ENCODE results near the gene WDR31.
A peak's percentile ranks its signal among the peaks of the same experiment; 100 is the strongest.
"Not testable (repeated sequence)": the region's sequence is repeated elsewhere in the genome, so short reads cannot be mapped to it uniquely, and the experiment has no call there.

Gene WDR31

DNA sequence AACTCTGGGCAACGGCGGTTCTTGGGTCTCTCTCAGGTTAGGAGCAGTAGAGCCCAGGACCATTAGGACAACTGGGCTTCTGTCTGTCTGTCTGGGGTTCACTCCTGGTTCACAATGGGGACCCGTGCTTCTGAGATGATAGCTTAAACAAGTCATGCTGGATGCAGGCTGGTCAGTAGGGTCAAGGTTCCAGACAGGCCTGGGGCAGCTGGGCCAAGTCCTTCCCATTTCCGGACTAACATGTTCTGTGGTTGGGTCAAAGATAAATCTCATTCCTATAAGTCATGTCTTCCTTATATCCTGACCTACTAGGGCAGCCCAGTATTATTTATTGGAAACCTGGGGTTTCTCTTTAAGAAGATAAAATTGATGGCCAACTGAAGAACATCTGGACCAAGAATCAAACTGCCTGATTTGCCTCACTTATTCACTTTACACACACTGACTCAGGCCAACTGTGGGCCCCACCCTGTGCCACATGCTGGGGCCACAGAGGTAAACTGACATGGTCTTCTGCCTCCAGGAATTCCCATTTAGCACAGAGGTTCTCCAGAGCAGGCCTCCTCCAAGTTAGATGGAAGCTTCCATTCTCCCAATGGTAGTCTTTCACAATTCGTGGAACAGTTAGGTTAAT lies 28.4 kb upstream of the WDR31 start:
- no peak for DNase-seq

DNA sequence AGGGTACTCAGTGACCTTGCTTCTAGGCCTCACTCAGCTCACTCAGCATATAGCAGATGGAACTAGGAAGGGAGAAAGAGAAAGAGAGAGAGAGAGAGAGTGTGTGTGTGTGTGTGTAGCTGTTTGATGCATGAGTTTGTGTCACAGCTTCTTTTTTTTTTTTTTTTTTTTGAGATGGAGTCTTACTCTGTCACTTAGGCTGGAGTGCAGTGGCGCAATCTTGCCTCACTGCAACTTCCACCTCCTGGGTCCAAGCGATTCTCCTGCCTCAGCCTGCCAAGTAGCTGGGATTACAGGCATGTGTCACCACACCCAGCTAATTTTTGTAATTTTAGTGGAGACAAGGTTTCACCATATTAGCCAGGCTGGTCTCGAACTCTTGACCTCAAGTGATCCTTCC lies 25.6 kb upstream of the WDR31 start:
- DNase-seq: not testable (repeated sequence)

DNA sequence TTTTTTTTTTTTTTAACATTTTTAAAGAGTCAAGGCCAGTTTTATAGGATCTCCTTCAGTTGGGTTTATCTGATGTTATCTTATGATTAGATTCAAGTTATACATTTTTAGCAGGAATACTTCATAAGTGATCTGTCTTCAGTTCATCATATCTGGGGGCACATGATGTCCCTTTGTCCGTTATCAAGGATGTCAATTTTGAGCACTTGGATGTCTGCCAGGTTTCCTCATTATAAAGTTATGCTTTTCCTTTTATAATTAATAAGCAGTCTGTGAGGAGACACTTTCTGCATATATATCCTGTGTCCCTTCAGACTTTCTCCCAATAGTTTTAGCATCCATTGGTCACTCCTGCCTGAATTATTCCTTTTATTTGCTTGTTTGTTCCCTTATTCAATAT lies 24.9 kb upstream of the WDR31 start:
- no peak for DNase-seq

DNA sequence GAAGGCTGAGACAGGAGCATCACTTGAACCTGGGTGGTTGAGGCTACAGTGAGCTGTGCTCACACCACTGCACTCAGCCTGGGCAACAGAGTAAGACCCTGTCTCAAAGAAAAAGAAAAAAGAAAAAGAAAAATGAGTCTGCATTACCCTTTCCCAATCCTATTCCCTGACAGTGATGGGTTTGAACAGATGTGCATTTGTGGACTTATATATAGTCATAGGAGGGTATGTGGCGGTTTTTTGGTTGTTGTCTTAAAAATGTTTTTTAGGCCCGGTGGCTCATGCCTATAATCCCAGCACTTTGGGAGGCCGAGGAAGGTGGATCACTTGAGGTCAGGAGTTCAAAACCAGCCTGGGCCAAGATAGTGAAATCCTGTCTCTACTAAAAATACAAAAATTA lies 23.3 kb upstream of the WDR31 start:
- DNase-seq: no peak

DNA sequence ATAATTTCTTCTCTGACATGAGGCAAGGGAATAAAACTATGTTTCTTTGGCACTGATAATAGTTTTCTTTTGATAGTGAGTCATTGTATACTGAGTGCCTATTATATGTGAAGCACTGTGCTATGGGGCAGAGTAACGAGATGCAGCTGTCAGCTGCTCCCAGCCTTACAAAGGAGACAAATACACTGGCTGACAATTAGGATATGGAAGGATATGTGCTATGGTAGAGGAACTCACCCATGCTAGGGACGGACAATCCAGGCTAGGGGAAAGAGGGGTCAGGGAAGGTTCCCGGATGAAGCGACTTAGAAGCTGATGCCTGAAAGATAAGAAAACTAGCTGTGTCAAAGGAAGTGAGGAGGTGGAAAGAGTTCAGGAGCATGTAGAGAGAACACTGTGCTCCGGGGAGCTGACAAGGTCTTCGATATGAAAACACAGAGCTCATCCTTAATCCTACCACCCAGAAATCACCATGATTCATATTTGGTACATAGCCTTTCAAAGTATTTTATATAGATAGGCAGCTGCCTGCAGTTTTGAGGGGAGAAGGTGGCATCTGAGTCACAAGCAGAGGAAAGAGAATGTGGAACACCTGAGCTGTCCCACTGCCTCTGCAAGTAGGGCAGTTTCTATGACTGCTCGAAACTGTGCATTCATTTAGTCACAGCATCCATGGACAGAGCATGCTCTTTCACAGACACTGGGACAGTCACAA lies 21.4 kb upstream of the WDR31 start:
- DNase-seq: no peak

- no peak for DNase-seq
Observed at GRCh38 chr9:113360242-113360842, 20.3 kb upstream of the WDR31 start.

- DNase-seq: no peak
Observed at GRCh38 chr9:113359385-113359784, 19.3 kb upstream of the WDR31 start.

GRCh38 chr9:113356686-113357292 lies 16.7 kb upstream of the WDR31 start:
- no peak for DNase-seq

- no peak for DNase-seq
Observed at GRCh38 chr9:113355040-113355596, 15.0 kb upstream of the WDR31 start.

GRCh38 chr9:113352411-113352810 lies 12.3 kb upstream of the WDR31 start:
- DNase-seq: no peak

DNA sequence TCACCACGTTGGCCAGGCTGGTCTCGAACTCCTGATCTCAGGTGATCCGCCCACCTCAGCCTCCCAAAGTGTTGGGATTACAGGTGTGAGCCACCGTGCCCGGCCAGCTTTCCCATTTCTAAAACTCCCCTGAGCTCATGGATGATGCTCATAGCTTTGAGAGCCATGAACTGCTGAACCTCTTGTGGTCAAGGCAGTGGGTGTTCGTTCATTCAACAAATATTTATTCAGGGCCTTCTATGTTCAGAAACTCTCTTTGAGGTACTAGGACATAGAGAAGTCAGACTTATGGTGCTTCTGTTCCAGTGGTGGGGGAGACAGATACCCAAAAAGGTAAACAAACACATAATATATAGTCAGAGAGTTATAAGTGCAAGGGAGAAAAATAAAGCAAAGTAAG lies 11.9 kb upstream of the WDR31 start:
- no peak for DNase-seq

- no peak for DNase-seq
Observed at GRCh38 chr9:113350937-113351336, 10.9 kb upstream of the WDR31 start.

DNA sequence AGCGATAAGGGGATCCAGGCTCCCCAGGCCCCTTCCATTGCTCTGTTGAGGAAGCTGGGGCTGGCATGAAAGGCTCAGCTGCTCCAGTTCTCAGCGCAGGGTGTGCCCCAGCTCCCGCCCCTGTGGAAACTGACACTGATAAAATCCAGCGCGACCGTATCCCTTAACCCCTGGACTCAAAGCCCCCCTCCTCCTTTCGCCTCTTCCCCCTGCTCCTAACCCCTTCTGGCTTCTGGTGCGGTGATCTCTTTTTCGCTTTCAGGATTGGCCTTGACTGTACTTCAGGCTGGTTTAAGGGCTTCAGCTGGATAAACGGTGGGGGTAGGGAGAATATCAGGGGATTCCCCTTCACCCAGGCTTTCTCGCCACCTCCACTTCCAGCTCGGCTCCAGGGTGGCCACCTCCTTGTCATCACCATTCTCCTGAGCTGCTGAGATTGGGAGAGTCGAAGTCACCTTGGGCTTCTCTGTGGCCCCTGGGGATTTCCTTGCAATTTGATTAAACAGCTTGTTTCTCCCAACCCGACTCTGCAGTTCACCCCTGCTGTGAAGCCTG lies 10.1 kb upstream of the WDR31 start:
- no peak for DNase-seq

DNA sequence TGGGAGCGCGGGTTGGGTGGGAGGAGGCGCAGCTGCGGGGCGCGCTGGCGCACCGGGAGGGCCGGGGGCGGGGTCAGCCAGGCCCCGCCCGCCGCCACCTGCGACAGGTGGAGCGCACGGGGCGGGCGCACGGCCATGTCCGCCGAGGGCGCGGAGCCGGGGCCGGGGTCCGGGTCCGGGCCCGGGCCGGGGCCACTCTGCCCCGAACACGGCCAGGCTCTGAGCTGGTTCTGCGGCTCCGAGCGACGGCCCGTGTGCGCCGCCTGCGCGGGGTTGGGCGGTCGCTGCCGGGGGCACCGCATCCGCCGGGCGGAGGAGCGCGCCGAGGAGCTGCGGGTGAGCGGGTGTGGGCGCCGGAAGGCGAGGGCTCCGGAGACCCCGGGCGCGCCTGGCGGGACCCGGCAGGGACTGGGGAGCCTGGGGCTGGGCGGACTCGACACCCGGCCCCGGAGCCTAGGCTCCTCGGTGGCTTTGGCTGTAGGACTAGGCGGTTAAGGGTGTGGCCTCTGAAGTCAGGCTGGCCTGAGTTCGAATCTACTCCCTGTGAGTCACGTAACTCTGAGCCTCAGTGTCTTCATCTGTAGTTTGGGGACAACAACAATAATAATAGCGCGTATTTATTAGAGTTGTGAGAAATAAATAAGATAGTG lies 9.5 kb upstream of the WDR31 start, which contains the start of gene BSPRY:
TSS of gene BSPRY (plus strand) at position 97 of the 650 bp plus-strand sequence. CDS start at position 136, 39 bp downstream.
- peak; percentile 27 for DNase-seq

- DNase-seq: peak; percentile 24
Observed at GRCh38 chr9:113349066-113349444, 9.0 kb upstream of the WDR31 start.

DNA sequence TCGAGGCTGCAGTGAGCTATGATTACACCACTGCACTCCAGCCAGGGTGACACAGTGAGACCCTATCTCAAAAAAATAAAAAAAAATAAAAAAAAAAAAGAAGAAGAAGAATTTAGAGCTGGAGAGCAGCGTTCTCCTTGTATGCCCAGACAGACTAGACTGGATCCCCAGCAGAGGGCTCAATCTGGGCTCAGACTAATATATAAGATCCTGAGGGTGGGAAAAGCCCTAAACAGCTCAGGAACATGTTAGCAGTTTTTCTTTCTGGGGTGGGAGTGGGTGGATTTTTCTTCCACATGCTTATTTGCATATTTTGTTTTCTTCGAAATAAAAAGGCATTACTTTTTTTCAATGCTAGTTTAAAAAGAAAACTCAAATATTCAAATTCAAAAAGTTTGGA lies 8.4 kb upstream of the WDR31 start:
- no peak for DNase-seq

DNA sequence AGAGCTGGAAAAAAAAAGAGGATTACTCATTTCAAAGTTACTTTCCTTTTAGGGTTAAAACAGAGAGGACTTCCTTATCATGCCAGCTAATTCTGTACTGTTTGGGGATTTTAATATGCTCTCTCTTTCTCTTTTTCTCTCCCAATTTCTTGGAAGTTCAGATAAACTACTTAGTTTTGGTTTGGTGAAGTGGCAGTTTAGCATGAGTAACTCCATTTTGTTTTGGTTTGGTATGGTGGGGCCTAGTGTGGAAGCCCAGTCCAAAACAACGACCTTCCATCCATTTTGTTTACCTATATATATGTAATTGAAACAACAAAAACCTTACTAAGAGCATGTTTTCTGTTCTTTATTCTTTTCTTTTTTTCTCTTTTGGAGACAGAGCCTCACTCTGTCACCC lies 5.6 kb upstream of the WDR31 start:
- DNase-seq: no peak

DNA sequence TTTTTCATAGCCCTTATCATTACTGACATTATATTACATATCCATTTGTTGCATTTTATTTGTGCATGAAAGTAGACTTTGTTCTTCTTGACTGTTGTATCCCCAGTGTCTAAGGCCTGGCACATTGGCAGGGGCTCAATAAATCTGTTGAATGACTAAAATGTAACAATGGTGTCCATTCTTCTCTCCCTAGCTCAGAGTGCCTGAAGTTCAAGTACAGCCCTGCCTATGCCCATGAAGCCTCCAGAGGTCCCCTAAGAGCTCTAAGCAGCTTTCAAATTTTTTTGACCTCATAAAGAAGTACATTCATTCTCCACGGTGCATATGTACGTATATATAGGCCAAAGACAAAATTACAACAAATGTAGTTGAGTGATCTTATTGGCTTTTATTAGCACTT lies 5.1 kb upstream of the WDR31 start:
- DNase-seq: no peak

DNA sequence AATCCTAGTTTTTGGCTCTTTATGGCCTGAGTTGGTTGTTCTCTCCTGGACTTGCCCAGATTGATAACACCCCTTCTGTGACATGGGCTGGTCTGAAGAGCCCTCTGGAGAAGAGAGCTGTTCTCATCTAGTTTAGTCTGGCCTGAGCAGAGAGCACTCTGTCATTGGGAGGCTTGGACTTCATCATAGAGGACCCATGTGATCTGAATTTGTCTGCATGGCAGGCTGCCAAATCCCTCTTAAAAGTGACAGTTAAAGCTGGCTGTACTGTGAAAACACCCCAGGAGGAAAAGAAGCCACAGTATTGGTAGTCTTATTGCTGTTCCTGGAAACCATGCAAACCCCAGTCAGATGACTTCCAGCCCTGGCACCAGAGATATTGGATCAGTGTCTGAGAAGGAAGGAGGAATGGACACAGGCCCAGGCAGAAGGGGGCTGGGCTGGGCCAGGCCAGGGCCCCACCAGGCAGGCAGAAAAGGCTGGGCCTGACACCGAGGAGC lies 3.7 kb upstream of the WDR31 start:
- DNase-seq: peak; percentile 57

DNA sequence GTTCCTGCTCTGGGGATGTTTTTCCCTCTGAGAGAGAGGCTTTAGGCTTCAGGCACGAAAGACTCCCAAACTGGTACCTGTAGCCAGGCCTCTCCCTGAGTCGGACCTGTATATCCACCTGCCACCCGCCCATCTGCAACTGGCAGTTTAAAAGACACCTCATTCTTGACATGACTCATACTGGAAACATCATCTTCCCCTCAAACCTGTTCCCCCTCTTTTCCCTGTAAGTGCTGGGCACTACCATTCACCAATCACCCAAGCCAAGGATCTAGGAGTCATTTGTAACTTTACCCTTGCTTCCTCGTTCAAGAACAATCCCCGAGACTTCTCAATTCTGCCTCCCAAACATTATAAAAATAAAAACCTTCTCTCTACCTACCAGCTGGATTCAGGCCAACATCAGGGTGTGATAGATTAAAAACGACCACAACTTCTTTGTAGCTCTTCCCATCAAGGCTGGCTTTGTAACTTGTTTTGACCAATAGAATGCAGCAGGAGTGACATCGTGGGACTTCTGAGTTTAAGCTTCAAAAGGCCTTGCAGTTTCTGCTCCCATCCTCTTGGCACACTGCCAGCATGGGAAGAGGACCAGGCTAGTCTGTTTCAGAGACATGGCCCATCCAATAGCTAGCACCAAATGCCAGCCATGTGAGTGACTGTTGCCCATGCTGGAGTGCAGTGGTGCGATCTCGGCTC lies 1.8 kb upstream of the WDR31 start:
- no peak for DNase-seq

DNA sequence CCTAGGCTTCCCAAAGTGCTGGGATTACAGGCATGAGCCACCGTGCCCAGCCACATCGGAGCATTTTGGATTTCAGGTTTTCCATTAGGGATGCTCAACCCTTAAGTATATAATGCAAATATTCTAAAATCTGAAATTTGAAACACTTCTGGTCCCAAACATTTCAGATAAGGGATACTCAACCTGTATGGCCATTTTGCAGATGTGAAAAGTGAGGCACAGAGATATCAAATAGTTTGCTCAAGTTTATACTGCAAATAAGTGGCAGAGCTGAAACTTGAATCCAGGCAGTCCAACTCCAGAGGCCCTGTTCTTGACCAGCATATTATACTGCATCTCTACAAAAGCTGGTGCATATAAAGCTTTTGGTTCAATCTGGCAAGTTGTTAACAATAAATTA lies 2.4 kb downstream of the WDR31 start:
- no peak for DNase-seq

DNA sequence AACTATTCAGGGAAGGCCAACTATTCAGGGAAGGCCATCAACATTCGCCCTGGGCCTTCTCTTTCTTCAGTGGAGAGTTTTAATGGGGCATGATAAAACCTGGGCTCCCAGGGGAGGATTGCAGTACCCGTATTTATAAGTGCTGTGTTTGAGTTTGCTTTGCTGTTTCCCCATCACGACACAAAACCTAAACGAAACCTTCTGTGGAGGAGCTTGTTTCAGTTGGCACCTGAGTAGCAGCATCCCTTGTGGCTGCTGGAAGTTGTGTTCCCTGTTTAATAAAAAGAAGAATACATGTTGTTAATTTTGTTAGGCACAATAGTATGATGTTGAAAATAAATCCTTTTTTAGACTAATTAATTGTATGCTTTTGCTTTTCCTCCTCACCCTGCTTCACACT lies 8.3 kb downstream of the WDR31 start:
- DNase-seq: no peak

Measured in eye (tissue), 1 donor.